HG02973 (cell line): Measurements from ENCODE around the gene EFHD2.
"Not testable (repeated sequence)": the region's sequence is repeated elsewhere in the genome, so short reads cannot be mapped to it uniquely, and the experiment has no call there.

Experiments
- ATAC-seq: cut with Tn5 transposase; IDR thresholded peaks from one replicate; pipeline ENCODE4 v1.9.1; 2021; ENCODE audit warnings: moderate library complexity; ENCODE audit not compliant: unreplicated experiment

The EFHD2 gene

DNA sequence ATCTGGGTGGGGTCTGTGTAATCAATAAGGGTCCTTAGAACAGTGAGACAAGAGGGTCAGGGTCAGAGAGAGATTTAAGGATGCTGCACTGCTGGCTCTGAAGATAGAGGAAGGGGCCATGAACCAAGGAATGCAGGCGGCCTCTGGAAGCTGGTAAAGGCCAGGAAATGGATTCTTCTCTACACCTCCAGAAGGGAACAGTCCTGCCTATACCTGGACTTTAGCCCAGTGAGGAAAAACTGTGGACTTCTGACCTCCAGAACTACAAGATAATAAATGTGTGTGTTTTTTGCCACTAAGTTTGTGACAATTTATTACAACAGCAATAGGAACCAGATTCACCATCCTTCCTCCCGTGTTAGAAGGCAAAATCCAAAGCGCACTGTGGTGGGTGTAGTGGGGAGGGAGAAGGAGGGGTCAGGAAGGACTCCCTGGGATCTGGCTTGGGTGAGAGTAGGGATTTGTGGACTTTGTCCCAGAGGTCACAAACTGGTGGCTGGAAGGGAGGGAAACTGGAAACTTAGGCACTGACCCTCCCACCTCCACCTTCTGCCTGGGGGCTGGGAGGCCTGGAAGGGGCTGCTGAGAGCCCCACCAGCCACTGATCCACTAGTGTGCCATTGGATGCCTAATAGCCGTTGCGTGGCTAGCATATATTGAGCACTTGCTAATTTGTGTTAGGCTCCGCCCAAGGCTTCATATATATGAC, 41.5 kb downstream of the EFHD2 start:
- ATAC-seq, result no peak

DNA sequence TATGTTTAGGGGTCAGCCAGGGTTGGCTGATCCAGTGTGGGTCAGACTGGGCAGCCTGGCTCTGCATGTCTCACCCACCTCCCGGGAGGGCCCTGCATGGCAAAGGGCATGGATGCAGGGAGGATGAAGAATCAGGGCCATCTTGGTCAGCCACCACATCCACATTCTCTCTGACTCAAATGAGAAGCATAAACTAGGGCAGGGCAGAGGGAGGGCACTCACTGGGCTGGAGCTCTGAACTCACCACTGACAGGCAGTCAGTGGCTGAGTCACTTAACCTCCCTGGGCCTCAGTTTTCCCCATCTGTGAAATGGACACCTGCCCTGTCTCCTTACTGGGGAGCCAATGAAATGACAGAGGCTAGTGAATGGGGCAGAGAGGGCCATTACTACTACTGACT, 42.5 kb downstream of the EFHD2 start:
- ATAC-seq, result no peak

DNA sequence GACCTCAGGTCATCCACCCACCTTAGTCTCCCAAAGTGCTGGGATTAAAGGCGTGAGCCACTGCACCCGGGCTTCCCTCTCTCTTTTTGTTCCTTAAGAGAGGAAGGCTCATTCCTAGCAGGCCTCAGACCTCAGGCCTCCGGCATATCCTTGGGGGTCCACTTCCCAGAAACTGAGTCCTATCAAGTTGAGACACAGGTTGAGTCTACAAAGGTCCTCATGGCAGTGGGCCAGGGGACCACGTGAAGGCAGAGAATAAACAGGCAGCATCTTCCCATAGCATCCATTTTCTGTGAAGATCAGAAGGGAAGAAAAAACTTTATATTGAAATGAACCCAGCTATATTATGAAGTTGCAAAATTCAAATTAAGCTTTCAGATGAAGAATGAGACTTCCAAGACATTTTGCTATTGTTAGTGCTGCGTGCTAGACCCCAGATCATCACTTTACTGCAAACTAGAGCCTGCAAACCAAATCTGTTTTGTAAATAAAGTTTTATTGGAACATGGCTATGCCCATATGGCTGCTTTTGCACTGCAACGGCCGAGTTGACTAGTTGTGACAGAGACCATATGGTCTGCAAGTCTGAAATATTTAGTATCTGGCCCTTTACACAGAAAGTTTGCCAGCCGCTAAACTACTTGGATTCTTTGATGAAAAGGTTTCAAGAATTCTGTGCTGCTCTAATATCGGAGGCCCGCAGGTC, 43.3 kb downstream of the EFHD2 start:
- no peak for ATAC-seq

DNA sequence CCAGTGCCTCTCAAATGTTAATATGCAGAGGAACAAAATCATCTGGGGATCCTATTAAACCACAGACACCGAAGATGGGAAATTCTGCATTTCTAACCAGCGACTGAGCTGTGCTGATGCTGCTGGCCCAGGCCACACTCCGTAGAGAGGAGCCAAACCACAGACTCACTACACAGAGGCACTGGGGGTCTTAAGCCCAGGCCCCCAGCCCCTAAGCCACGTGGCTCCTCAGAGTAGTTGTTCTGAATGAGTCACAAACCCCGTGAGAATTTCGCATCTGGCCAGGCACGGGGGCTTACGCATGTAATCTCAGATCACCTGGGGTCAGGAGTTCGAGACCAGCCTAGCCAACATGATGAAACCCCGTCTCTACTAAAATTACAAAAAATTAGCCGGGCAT, 44.0 kb downstream of the EFHD2 start:
- no peak for ATAC-seq

DNA sequence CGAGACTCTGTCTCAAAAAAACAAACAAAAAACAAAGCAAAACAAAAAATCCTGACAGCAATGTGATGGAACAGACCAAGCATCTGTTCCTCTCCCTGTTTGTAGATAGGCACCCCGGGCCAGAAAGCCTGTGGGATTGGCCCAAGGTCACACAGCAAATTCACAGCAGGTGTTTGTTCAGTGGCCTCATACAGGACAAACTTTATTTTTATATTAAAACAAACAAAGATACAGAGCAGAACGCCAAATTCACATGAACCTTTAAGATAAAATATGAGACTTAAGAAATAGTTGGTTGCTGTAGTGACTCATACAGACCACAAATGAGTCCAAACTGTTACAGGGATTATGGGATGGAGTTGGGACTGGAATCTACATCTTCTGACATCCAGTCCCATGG, 44.6 kb downstream of the EFHD2 start:
- ATAC-seq, result no peak

DNA sequence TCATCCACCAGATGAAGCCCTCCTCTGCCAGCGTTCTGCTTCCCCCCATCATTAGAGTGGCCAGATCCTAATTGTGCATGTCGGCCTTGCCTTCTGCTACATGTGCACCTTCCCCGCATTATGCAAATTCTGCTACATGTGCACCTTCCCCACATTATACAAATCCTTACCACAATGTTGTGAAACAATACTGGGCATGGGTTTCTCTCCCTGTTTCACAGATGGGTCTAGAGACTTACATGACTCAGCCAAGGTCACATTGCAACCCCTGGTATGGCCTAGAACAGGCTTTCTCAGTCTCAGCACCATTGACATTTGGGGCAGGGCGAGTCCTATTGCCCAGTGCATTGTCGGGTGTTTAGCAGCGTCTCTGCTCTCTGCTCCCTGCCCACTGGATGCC, 45.8 kb downstream of the EFHD2 start:
- no peak for ATAC-seq

DNA sequence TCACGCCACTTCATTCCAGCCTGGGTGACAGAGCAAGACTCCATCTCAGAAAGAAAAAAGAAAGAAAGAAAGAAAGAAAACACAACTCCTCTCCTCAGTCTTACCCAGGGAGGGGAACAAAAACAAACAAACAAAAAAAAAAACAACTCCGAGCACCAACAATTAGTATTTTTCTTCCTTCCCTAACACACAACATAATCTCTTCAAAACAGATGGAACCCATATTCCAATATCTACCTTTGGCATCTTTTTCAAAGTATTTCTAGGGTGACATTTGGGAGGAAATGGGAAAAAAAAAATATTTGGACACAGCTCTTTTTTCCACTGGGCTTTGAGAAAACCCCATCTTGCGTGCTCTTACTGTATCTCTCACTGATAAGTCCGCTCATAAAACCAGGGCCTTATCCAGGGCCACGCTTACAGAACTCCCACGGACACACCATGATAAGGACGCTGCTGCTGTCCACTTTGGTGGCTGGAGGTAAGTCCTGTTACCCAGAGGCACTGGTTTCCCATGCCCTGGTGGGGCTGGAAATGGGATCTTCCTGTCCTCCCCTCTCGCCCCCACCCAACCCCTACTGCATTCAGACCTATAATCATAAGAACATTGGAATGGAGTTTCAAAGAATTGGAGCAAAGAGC, 46.7 kb downstream of the EFHD2 start, which contains the start of gene CELA2A:
CELA2A (plus strand) TSS at position 420 of the 642 bp plus-strand sequence; CDS start at position 442, 22 bp downstream.
- ATAC-seq, result no peak

DNA sequence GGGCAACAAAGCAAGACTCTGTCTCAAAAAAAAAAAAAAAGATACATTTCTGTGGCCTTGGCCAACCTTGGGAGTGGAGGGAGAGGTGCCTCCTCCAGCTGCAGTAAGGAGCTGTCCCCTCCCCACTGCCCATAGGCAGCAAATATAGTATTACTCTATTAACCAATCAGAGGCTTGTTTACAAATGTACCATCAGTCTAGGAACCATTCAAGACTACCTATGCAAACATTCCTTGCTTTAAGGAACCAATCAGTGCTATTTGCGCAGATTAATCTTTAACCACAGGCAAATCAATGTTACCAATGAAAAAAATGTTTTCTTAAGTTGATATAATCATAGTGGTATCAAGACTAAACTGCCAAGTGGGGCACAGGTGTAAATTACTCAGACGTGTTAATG, 47.9 kb downstream of the EFHD2 start:
- ATAC-seq, result no peak

DNA sequence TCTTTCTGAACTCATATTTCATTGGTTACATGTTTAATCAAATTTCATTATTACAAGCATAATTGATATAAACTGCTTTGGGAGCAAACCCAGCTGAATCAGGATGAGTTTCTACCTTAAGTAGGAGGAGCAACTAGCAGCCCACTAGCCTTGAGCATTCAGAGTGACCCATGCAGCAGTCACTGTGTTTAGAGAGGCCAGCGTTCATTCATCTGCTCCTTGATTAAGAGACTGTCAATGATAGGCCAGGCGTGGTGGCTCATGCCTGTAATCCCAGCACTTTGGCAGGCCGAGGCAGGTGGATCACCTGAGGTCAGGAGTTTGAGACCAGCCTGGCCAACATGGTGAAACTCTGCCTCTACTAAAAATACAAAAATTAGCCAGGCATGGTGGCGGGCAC, 48.7 kb downstream of the EFHD2 start:
- not testable (repeated sequence) for ATAC-seq

DNA sequence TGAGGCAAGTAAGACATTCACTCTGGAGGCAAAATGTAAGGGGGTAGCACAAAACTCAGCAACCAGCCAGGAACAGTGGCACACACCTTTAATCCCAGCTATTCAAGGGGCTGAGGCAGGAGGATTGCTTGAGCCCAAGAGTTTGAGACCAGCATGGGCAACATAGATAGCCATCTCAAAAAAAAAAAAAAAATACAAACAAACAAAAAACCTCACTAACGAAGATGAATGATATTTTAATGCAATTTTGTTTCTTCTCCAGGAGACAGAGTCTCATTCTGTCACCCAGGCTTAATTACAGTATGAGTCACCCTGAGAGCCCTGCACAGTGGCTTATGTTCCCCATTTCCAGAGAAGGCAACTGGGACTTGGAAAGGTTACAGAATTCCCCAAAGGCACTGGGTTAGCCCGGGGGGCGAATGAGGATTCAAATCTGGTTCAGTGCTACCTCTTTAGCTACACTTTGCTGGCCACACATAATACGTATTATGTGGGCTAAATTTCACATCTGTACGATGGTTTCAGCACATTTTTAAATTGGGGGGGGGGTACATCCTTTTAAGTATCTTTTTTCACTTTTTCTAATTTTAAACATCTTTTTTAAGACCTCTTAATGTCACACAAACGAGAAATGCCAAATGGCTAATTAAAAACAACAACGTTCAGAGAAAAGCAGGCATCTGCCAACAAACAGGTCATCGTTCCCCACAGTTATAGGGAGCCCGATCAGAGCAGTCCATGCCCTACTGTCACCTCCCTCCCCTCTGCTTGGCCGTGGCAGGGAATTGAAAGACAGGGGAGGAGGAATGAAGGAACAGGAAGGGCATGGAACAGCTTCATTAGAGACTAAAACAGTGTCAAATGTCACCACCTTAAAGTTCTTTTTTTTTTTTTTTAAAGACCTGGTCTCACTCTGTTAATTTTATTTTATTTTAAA, 50.4 kb downstream of the EFHD2 start:
- no peak for ATAC-seq

DNA sequence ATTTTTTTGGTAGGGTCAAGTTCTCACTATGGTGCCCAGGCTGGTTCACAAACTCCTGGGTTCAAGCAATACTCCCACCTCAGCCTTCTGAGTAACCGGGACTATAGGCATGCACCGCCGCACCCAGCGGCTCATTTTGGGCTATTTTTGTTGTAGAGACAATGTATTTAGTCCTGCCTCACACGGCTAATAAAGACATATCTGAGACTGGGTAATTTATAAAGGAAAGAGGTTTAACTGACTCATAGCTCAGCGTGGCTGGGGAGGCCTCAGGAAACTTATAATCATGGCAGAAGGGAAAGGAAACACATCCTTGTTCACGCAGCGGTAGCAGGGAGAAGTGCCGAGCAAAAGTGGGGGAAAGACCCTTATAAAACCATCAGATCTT, 51.0 kb downstream of the EFHD2 start:
- ATAC-seq, result no peak

DNA sequence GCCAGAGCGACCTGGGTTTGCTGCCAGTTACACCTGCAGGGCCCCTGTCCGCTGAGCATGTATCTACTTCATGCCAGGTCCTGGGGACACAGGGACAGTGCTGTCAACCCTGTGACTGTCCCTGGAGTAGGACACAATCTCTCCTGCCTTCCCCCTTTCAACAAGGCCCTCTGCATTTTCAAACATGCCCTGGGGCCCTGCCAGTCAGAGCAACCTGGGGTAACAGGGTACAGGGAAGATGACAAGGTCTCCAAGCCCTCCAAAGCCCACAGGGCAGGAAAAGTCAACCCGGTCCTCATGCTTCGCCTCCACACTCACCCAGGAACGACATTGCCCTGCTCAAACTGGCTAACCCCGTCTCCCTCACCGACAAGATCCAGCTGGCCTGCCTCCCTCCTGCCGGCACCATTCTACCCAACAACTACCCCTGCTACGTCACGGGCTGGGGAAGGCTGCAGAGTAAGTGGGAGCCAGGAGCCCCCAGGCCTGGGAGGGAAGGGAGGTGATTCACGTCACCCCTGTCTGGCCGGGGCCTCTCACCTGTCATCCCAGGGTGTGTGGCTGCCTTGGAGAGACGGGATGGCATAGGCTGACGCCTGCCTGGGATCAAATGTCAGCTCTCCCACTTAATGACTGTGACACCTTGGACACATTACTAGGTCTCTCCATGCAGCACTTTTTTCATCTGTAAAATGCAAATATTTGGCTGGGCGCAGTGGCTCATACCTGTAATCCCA, 53.5 kb downstream of the EFHD2 start:
- not testable (repeated sequence) for ATAC-seq

DNA sequence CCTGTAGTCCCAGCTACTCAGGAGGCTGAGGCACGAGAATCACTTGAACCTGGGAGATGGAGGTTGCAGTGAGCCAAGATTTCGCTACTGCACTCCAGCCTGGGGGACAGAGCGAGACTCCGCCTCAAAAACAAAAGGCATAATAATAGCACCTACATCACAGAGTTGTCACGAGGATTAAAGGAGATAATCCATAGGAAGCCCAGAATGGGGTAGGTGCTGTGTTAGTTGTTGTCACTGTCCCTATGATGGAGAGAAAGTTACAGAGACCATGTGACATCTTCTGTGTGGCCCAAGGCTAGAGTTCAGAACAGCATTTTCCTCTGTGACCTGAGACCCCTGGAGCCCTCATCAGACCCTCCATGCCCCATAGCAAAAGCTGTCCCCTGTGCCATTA, 54.2 kb downstream of the EFHD2 start:
- not testable (repeated sequence) for ATAC-seq

DNA sequence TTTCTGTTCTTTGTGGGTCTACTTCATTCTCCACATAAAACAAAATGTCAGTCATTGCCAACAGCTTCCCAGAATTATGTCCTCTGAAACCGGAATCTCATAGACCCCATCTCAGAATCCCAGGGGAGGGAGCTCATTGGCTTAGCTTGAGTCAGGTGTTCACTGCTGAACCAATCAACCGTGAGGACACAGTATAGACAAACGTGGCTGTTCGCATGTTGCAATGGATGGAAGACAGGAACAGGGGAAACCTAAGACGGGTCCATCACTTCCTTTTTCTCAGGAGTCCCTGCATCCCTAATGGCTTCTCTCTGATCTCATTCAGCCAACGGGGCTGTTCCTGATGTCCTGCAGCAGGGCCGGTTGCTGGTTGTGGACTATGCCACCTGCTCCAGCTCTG, 56.0 kb downstream of the EFHD2 start:
- no peak for ATAC-seq

DNA sequence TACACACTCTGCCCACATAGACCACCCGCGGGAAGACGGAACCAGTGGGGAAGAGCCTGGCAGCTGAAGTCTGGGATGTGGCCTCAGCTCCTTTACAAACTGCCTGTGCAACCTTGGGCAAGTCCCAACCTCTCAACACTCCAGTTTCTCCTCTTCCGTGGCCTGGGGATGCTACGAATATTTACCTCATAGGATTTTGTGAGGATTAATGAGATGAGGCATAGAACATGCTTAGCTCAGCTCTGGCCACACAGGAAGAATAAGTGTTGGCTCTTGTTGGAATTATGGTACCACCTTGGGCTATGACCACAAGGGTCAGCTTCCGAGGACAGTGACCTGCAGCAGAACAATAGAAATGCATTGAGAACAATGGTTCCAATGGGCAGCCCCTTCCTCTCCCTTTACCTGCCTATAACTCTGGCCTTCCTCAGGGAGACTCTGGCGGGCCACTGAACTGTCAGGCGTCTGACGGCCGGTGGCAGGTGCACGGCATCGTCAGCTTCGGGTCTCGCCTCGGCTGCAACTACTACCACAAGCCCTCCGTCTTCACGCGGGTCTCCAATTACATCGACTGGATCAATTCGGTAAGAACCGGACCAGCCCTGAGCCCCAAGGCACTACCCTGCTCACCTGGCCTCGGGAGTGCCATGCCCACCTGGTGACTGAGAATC, 57.4 kb downstream of the EFHD2 start:
- ATAC-seq, result not testable (repeated sequence)

DNA sequence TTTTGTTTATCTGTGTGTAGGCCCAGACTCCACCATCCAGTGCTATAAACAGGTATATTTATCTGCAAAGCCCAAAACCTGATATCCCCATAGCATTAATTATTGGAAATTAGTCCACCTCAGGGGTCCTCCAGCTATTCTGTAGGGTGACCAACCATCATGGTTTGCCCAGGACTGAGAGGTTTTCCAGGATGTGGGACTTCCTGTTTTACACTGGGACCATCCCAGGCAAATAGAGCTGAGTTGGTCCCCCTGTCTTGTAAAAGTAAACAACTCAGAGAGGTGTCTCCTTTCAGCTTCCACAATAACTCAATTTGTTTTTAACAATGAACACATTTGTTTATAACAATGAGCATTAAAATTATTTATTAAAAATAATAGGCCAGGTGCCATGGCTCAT, 58.5 kb downstream of the EFHD2 start:
- no peak for ATAC-seq

DNA sequence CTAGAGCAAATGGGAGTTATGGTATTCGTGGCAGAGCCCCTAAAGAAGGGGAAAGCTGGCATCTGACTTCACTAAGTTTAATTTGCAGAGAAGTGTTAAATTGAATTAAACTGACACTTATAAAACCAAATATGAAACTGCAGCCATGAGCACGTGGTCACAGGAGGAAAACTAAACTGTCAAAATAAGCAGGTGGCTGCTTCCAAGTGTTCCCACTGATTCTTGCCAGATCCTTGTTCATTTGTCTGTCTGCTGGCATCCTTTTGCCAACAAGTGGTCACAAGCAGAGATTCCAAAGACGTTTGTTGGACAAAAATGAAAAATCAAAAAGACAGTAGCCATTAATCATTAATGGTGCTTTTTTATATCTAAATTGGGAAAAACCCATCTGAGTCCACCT, 59.7 kb downstream of the EFHD2 start:
- ATAC-seq, result no peak

DNA sequence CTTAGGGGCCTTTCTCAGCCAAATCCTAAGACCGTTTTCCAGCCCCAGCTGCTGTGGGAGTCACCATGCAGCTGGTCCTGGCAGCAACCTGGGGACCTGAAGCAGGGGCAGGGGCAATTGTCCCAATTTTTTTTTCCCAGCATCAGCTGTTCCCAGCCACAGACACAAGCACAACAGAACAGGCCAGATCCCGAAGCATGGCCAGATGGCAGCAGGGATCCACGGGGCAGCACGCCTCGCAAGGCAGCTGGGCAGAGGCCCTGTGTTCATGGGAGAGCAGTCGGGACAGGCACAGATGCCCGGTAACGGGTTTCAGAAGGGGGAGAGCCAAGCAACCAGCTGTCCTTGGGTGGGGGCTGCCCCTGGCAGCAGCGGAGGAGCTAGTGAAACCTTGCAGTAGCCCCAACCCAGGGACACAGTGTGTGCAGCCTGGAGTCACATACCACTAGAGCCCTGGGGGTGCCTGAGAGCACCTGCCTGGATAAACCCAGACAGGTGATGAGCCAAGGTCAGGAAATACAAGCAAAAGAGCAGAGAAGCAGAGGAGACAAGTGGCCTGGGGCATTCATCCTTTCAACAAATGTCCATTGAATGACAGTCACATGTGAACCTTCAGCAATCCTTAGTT, 60.2 kb downstream of the EFHD2 start:
- ATAC-seq, result not testable (repeated sequence)

DNA sequence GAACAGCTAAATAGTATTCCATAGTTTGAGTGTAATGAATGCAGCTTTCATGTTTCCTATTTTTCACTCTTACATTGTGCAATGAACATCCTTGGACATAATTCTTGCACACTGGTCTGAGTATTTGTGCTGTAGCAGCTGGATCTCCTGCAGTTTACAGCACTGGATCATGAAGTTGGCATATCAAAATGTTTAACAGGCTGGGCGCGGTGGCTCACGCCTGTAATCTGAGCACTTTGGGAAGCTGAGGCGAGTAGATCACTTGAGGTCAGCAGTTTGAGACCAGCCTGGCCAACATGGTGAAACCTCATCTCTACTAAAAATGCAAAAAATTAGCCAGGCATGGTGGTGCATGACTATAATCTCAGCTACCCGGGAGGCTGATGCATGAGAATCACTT, 61.4 kb downstream of the EFHD2 start:
- ATAC-seq, result not testable (repeated sequence)
